Measurements from ENCODE around the gene ARHGAP21. TPM values are rescaled to one million over a fixed set of nuclear protein-coding genes. Genes with fewer than 3 reads are reported as not detected.
A peak's percentile ranks its signal among the peaks of the same experiment; 100 is the strongest.

Gene ARHGAP21
- total and polyA plus RNA-seq, 2 experiments from 2014 or later: 28.7 to 176 TPM

DNA sequence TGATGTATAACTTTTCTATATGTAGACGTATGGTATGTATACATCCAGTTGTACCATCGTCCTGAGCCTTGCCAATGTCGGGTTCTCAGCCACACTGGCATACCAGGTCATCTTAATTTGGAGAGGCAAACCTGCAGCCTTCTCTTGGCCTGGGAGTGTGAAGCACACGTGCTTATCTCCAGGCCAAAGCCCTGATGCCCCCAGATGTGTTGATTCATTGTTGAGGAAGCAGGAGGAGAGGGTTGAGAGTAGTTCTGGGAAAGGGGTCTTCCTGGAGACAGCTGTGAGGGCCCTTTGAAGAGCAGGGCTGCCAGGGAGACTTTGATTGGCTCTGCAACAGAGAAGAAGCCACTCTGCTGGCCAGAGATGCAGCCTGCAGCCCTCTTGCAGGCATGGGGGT lies 155.6 kb downstream of the ARHGAP21 start:
- Histone ChIP-seq H3K9me2 (ENCODE audit: insufficient read depth) (no peaks in the 10 kb centered on the region), H3K9ac (no peak overlapping the region), H3K27me3 (replicated peaks; ENCODE audit: insufficient read depth) (no peaks in the 10 kb centered on the region), H3K4me3 (no peak overlapping the region), H3K4me1 (ENCODE audit: insufficient read depth) (no peaks in the 10 kb centered on the region), H3K27ac (no peak overlapping the region), H3K4me2 (ENCODE audit: unreplicated experiment) (no peak overlapping the region), H3K9me3 (ENCODE audit: low read depth) (no peaks in the 10 kb centered on the region), H3F3A (ENCODE audit: insufficient read depth) (no peaks in the 10 kb centered on the region), H3K79me2 (ENCODE audit: insufficient read depth) (no peaks in the 10 kb centered on the region), H3K36me3 (ENCODE audit: low read depth) (no peaks in the 10 kb centered on the region), H4K20me1 (ENCODE audit: insufficient read depth) (no peaks in the 10 kb centered on the region), H2AFZ (no peak overlapping the region)
- no peak for TF ChIP-seq EZH2 (IDR thresholded peaks at IDR 0.05; ENCODE audit: insufficient read depth, poor library complexity, severe bottlenecking)
- no peak for TF ChIP-seq EZH2phosphoT487 (IDR thresholded peaks at IDR 0.05; ENCODE audit: insufficient read depth, low read depth)
- no peak for DNase-seq
- in situ Hi-C loops (cut with MboI): no loop called here
- 36 to 41% methylated on average over 4 of the region's 4 CpGs for WGBS, 2 experiments (ENCODE audit: low coverage in 1 of 2, low lambda C conversion rate in 2 of 2, missing lambda C conversion rate in 2 of 2)

DNA sequence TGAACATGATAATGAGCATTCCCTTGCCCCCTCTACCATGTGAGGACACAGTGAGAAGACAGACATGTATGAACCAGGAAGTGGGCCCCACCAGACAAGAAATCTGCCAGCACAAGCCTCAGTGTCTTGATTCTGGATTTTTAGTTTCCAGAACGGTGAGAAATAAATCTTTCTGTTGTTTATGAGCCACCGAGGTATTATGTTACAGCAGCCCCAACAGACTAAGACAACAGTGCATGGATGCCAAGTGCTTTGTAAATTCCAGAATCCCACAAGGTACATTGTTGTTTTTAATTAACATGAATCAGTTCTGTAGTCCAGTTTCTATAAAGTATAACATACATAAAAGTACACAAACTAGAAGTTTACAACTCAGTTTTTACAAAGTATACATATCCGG lies 162.2 kb downstream of the ARHGAP21 start:
- H3K27ac ChIP-seq: no peak overlapping the region
- no peak for DNase-seq
- WGBS, 2 experiments (ENCODE audit: low coverage in 1 of 2, low lambda C conversion rate in 2 of 2, missing lambda C conversion rate in 2 of 2): 37 to 41% methylated on average over 3 of the region's 3 CpGs
- no peaks in the 10 kb centered on the region for H3K79me2 ChIP-seq (ENCODE audit: insufficient read depth)
- no peak overlapping the region for H2AFZ ChIP-seq
- H3K4me2 ChIP-seq (ENCODE audit: unreplicated experiment): no peak overlapping the region
- H3K27me3 ChIP-seq (replicated peaks; ENCODE audit: insufficient read depth): no peaks in the 10 kb centered on the region
- no peaks in the 10 kb centered on the region for H4K20me1 ChIP-seq (ENCODE audit: insufficient read depth)
- no peaks in the 10 kb centered on the region for H3K4me1 ChIP-seq (ENCODE audit: insufficient read depth)
- H3K9me2 ChIP-seq (ENCODE audit: insufficient read depth): no peaks in the 10 kb centered on the region
- TF ChIP-seq EZH2 (IDR thresholded peaks at IDR 0.05; ENCODE audit: insufficient read depth, poor library complexity, severe bottlenecking) (no peak), EZH2phosphoT487 (IDR thresholded peaks at IDR 0.05; ENCODE audit: insufficient read depth, low read depth) (no peak)
- H3K9me3 ChIP-seq (ENCODE audit: low read depth): no peaks in the 10 kb centered on the region
- no peak overlapping the region for H3K9ac ChIP-seq
- H3F3A ChIP-seq (ENCODE audit: insufficient read depth): no peaks in the 10 kb centered on the region
- in situ Hi-C loops (cut with MboI): no loop called here
- H3K4me3 ChIP-seq: no peak overlapping the region
- no peaks in the 10 kb centered on the region for H3K36me3 ChIP-seq (ENCODE audit: low read depth)

DNA sequence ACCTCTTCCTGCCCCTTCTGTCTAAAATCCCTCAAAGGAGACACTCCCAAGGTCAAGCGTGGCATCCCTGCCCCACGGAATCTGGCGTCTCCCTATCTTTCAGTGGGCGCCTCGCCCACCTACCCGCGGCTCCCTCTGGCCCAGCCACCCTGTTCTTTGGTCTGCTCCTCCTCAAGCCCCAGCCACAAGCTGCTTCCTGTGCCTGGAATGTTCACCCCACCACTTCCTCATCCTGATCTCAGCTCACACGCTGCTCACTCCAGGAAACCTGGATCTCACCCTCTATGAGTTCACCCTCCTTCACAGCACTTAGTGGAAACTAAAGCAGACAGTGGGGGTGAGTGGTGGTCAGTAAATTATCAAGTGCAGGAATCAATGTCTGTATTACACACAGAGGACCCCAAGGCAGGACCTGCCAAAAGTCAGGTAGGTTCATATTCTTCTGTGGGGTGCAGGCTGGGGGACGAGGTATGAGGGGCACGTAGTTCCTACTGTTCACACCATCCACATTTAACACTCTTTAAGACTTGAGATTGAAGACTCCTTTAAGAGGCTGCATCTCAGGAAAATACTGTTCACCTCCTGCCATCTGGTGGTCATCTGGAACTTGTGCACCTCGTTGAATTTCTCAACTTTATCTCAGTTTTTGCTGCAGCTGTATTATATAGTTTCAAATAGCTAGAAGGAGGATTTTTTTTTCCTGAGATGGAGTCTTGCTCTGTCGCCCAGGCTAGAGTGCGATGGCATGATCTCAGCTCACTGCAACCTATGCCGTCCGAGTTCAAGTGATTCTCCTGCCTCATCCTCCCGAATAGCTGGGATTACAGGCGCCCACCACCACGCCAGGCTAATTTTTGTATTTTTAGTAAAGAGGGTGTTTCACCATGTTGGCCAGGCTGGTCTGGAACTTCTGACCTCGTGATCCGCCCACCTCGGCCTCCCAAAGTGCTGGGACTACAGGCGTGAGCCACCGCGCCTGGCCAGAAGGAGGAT lies 166.6 kb downstream of the ARHGAP21 start:
- Histone ChIP-seq H3K27me3 (replicated peaks; ENCODE audit: insufficient read depth) (no peaks in the 10 kb centered on the region), H3K79me2 (ENCODE audit: insufficient read depth) (no peaks in the 10 kb centered on the region), H3K9ac (no peak overlapping the region), H3K4me2 (ENCODE audit: unreplicated experiment) (no peak overlapping the region), H3K9me2 (ENCODE audit: insufficient read depth) (no peaks in the 10 kb centered on the region), H3F3A (ENCODE audit: insufficient read depth) (no peaks in the 10 kb centered on the region), H3K9me3 (ENCODE audit: low read depth) (no peaks in the 10 kb centered on the region), H2AFZ (no peak overlapping the region), H4K20me1 (ENCODE audit: insufficient read depth) (no peaks in the 10 kb centered on the region), H3K4me1 (ENCODE audit: insufficient read depth) (no peaks in the 10 kb centered on the region), H3K27ac (no peak overlapping the region), H3K4me3 (no peak overlapping the region), H3K36me3 (ENCODE audit: low read depth) (no peaks in the 10 kb centered on the region)
- WGBS, 2 experiments (ENCODE audit: low coverage in 1 of 2, low lambda C conversion rate in 2 of 2, missing lambda C conversion rate in 2 of 2): 41 to 45% methylated on average over 24 of the region's 24 CpGs
- TF ChIP-seq EZH2phosphoT487 (IDR thresholded peaks at IDR 0.05; ENCODE audit: insufficient read depth, low read depth): no peak
- TF ChIP-seq EZH2 (IDR thresholded peaks at IDR 0.05; ENCODE audit: insufficient read depth, poor library complexity, severe bottlenecking): no peak
- DNase-seq: peak; percentile 76
- in situ Hi-C loops (cut with MboI): no loop called here

DNA sequence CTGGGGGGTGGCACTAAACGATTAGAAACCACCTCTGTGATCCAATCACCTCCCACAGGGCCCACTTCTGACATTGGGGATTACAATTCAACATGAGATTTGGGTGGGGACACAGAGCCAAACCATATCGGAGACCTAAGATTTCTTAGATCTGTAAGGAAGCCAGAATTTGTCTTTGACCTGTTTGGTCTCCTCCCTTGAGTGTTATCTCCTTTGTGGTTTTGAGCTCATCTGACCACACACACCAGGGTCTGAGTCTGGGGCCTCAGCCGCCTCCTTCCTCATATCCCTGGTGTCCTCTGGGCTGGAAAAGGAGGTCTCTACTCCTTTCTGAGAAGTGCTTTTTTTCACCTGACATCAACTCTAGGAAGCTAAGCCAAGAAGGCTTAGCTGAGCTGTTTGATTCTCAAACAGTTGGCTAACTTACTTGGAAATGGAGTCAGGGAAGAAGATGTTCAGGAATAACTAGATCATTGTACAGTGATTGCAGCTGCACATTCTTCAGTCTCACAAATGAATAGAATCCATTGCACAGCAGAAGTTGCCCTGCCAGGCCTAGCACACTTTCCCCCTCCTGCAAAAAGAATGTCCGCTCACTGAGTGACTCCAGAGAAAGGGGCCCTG lies 167.4 kb downstream of the ARHGAP21 start:
- H2AFZ ChIP-seq: no peak overlapping the region
- in situ Hi-C loops (cut with MboI): no loop called here
- no peaks in the 10 kb centered on the region for H3K9me3 ChIP-seq (ENCODE audit: low read depth)
- no peak overlapping the region for H3K9ac ChIP-seq
- no peaks in the 10 kb centered on the region for H3K79me2 ChIP-seq (ENCODE audit: insufficient read depth)
- TF ChIP-seq EZH2 (IDR thresholded peaks at IDR 0.05; ENCODE audit: insufficient read depth, poor library complexity, severe bottlenecking) (no peak), EZH2phosphoT487 (IDR thresholded peaks at IDR 0.05; ENCODE audit: insufficient read depth, low read depth) (no peak)
- H3K9me2 ChIP-seq (ENCODE audit: insufficient read depth): no peaks in the 10 kb centered on the region
- H3K27ac ChIP-seq: no peak overlapping the region
- H3K4me3 ChIP-seq: no peak overlapping the region
- DNase-seq: no peak
- H3F3A ChIP-seq (ENCODE audit: insufficient read depth): no peaks in the 10 kb centered on the region
- no peaks in the 10 kb centered on the region for H3K36me3 ChIP-seq (ENCODE audit: low read depth)
- H3K27me3 ChIP-seq (replicated peaks; ENCODE audit: insufficient read depth): no peaks in the 10 kb centered on the region
- H4K20me1 ChIP-seq (ENCODE audit: insufficient read depth): no peaks in the 10 kb centered on the region
- no peak overlapping the region for H3K4me2 ChIP-seq (ENCODE audit: unreplicated experiment)
- WGBS, 2 experiments (ENCODE audit: low coverage in 1 of 2, low lambda C conversion rate in 2 of 2, missing lambda C conversion rate in 2 of 2): 75 to 79% methylated on average over 4 of the region's 4 CpGs
- no peaks in the 10 kb centered on the region for H3K4me1 ChIP-seq (ENCODE audit: insufficient read depth)

Measured in GM23248 (cell line).